Esophagus (tissue), 2 donors: Measurements from ENCODE around the gene SPATA18. TPM values are rescaled to one million over a fixed set of nuclear protein-coding genes. Genes with fewer than 3 reads are reported as not detected.

Source experiments
- H3K27ac ChIP-seq, 2 donors: one replicate each; pipeline ENCODE4 v1.5.1; 2013; ENCODE audit warnings: low read depth in 2 of 2, mild to moderate bottlenecking in 2 of 2, inconsistent platforms in 1 of 2, low read length in 1 of 2, moderate library complexity in 1 of 2
- H3K27me3 ChIP-seq, 2 donors: one replicate each; pipeline ENCODE4 v1.6.1; 2013; ENCODE audit warnings: low read length in 2 of 2, control low read depth in 1 of 2, mild to moderate bottlenecking in 1 of 2; ENCODE audit not compliant: insufficient read depth in 2 of 2, control insufficient read depth in 1 of 2
- H3K36me3 ChIP-seq, 2 donors: one replicate each; pipeline ENCODE4 v1.6.1; 2013; ENCODE audit warnings: low read length in 1 of 2; ENCODE audit not compliant: control insufficient read depth in 2 of 2, insufficient read depth in 2 of 2
- H3K4me1 ChIP-seq, 2 donors: one replicate each; pipeline ENCODE4 v1.6.1; 2013; ENCODE audit warnings: low read length in 1 of 2; ENCODE audit not compliant: control insufficient read depth in 2 of 2, insufficient read depth in 2 of 2
- H3K4me3 ChIP-seq, 2 donors: one replicate each; pipeline ENCODE4 v1.5.1; 2013; ENCODE audit warnings: low read length in 2 of 2, mild to moderate bottlenecking in 2 of 2, low read depth in 1 of 2, moderate library complexity in 1 of 2
- H3K9me3 ChIP-seq, 2 donors: one replicate each; pipeline ENCODE4 v1.6.1; 2013; ENCODE audit warnings: mild to moderate bottlenecking in 2 of 2, low read depth in 1 of 2, low read length in 1 of 2, moderate library complexity in 1 of 2; ENCODE audit not compliant: control insufficient read depth in 2 of 2, insufficient read depth in 1 of 2
- WGBS, 2 donors: extraction: QIAGEN DNeasy Blood & Tissue Kit; methylation state at CpG; one replicate each; pipeline ENCODE4 v1.1.7; 2013; 5-methylcytosine and 5-hydroxymethylcytosine counted together
- polyA plus RNA-seq, 2 donors: library from polyadenylated mRNA; stranded (reverse); fragments of 200-250 nt; gene quantifications; one replicate each; pipeline ENCODE4 v1.2.3, GENCODE V29; 2013
- donor health status: healthy with polysubstance abuse.
- donor health status: Bipolar disorder and iron deficiency.

Gene SPATA18, protein sequence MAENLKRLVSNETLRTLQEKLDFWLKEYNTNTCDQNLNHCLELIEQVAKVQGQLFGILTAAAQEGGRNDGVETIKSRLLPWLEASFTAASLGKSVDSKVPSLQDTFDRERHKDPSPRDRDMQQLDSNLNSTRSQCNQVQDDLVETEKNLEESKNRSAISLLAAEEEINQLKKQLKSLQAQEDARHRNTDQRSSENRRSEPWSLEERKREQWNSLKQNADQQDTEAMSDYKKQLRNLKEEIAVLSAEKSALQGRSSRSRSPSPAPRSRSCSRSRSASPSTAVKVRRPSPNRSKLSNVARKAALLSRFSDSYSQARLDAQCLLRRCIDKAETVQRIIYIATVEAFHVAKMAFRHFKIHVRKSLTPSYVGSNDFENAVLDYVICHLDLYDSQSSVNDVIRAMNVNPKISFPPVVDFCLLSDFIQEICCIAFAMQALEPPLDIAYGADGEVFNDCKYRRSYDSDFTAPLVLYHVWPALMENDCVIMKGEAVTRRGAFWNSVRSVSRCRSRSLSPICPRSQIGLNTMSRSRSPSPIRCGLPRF
- 1 to 10 TPM; 2.5 to 3.2 TPM for polyA plus RNA-seq

DNA sequence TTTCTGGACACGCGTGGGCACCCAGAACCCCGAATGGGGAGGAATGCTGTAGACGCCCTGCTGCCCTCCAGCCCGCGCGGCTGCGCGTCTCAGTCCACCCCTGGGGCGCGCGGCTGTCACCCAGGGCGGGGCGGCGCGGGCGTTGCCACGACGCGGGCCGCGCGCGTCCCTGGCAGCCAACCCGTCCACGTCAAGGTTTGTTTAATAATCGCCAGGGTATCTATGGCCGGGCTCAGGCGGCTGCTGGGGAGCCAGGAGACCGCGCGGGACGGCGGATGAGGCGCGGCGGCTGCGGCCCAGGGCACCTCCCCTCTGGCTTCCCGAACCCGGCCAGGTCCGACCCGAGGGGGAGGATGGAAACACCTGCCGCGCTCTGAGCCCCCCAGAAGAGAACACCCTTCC lies at the start of gene SPATA18:
TSS of gene SPATA18 (plus strand) at position 92 of the 402 bp plus-strand sequence. CDS start 401 bp downstream, outside the sequence.
- Histone ChIP-seq H3K36me3 (no peaks in the 10 kb centered on the region), H3K27me3 (no peaks in the 10 kb centered on the region), H3K4me1 (no peaks in the 10 kb centered on the region), H3K4me3 (peak within 1 kb of the TSS; percentile 66 to 84), H3K9me3 (no peaks in the 10 kb centered on the region), H3K27ac (peak within 1 kb of the TSS; percentile 71 to 78)
- 2 to 3% methylated on average over 31 to 44 of the region's 44 CpGs for WGBS, 2 donors

DNA sequence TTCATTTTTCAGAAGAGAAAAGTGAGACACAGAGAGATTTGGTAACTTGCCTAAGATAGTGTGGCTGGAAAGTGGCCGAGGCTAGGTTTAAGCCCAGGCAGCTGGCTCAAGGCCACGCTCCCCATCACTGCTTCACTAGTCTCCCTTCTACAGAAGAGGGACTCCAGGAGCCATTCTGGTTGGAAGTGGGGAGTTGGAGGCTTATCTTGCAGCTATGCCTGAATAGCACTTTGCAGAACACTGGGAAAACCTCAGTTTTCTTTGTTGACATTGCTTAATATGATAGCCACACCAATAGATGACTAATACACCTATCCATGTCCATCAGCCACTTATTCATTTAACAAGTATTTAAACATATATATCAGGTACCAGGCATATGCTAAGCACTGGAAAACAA lies 49.5 kb upstream of the SPATA18 start:
- Histone ChIP-seq H3K9me3 (no peaks in the 10 kb centered on the region), H3K27me3 (no peaks in the 10 kb centered on the region), H3K36me3 (no peaks in the 10 kb centered on the region), H3K4me3 (no peak overlapping the region), H3K27ac (no peak overlapping the region), H3K4me1 (no peaks in the 10 kb centered on the region)
- WGBS, 2 donors: 75 to 86% methylated on average over 2 of the region's 2 CpGs

DNA sequence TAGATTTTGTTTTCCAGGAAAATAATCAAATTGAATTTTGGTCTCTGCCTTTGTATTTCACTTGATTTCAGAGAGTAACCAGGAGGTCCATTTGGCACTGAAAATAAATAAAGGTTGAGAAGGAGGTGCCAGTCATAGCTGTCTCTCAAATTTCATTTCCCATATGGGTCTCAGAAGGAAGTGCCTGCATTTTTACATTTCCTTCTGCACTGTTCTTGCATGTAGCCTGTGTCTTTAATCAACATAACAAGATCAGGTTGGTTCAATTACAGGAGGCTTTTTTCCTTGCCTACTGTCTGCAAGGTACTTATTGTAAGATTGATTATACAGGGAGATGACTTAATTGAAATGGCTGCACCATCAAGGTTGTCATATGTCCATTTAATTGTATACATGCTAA lies 46.7 kb upstream of the SPATA18 start:
- no peak overlapping the region for H3K27ac ChIP-seq
- H3K9me3 ChIP-seq: no peaks in the 10 kb centered on the region
- no peaks in the 10 kb centered on the region for H3K4me1 ChIP-seq
- H3K27me3 ChIP-seq: no peaks in the 10 kb centered on the region
- H3K36me3 ChIP-seq: no peaks in the 10 kb centered on the region
- no peak overlapping the region for H3K4me3 ChIP-seq

DNA sequence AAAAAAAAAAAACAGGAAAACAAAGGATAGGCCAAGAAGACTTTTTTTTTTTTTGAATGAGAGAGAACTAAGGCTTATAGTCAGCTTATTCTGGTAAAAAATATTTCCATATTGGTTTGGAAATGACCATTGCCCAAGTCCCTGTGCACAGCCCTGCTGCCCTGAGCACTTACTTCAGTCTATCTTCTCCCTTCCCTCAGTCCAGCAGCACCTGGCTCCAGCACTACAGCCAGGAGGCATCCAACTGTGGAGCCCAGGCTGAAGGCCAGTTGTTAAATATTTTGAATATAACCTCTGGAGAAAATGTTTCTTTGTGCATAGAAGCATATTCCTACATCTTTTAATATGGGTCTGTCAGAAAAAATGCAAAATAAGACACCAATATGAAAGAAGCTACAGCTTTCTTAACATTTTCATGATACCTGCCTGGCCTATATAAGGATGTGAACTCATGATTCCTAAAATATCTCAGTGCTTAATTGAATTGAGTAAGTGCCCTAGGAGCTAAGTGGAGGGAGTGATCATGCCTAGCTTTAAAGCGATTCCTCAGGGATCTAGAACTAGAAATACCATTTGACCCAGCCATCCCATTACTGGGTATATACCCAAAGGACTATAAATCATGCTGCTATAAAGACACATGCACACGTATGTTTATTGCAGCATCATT lies 45.4 kb upstream of the SPATA18 start:
- Histone ChIP-seq H3K27ac (no peak overlapping the region), H3K9me3 (no peaks in the 10 kb centered on the region), H3K36me3 (no peaks in the 10 kb centered on the region), H3K27me3 (no peaks in the 10 kb centered on the region), H3K4me1 (no peaks in the 10 kb centered on the region), H3K4me3 (no peak overlapping the region)
- 91 to 95% methylated on average over 1 of the region's 2 CpGs for WGBS, 2 donors

DNA sequence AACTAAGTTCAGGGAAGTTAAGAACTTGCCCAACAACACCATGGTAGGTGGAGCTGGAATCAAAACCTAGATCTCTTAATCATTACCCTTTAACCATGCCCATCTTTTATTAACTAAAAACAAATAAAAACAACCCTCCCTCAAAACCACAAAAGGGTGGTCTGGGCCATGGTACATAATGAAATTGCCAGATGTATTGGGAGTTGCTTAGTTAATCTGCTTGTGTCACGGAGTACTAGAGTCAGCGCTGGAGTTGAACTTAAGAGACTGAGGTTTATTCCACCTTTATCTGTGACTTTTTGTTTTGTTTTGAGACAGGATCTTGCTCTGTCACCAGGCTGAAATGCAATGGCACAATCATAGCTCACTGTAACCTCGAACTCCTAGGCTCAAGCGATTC lies 44.2 kb upstream of the SPATA18 start:
- Histone ChIP-seq H3K27ac (no peak overlapping the region), H3K36me3 (no peaks in the 10 kb centered on the region), H3K9me3 (no peaks in the 10 kb centered on the region), H3K27me3 (no peaks in the 10 kb centered on the region), H3K4me1 (no peaks in the 10 kb centered on the region), H3K4me3 (no peak overlapping the region)
- 95 to 97% methylated on average over 4 of the region's 4 CpGs for WGBS, 2 donors

DNA sequence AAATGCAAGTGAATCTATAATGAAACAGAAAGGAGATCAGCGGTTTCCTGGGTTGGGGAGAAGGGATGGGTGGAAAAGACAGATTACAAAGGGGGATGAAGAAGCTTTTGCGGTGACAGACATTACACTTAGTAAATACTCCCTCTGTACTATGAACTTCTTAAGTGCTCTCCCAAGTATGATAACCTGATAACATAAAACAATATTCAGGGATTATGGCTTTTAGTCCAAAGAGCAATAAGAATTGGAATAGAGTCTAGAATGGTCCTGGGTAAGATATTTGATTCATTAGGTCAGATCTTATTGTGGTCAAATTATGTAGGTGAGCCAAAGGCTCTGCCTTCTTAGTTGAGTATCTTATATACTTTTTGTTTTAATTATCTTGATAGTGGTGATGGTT lies 40.1 kb upstream of the SPATA18 start:
- H3K27ac ChIP-seq: no peak overlapping the region

DNA sequence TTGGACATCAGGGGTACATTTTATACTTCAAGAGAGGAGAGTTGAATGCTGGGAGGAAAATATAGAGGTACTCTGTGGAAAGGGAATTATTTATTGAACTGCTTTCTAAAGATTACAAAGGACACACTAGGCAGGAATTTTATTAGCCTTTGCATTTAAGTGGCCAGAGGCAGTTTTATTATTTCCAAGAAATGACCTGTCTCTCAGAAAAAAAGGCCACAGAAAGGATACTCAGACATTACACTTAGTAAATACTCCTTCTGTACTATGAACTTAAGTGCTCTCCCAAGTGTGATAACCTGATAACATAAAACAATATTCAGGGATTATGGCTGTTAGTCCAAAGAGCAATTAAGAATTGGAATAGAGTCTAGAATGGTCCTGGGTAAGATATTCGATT lies 38.5 kb upstream of the SPATA18 start:
- H3K4me3 ChIP-seq: no peak overlapping the region
- H3K4me1 ChIP-seq: no peaks in the 10 kb centered on the region
- WGBS, 2 donors: 86 to 94% methylated on average over 1 of the region's 1 CpG
- H3K36me3 ChIP-seq: no peaks in the 10 kb centered on the region
- H3K27ac ChIP-seq: no peak overlapping the region
- no peaks in the 10 kb centered on the region for H3K9me3 ChIP-seq
- H3K27me3 ChIP-seq: no peaks in the 10 kb centered on the region

More for the DNA sequence above, 40.1 kb upstream of the SPATA18 start:
- no peaks in the 10 kb centered on the region for H3K27me3 ChIP-seq
- no peaks in the 10 kb centered on the region for H3K4me1 ChIP-seq
- no peak overlapping the region for H3K4me3 ChIP-seq
- WGBS, 2 donors: 86 to 100% methylated on average over 2 of the region's 2 CpGs
- H3K9me3 ChIP-seq: no peaks in the 10 kb centered on the region
- no peaks in the 10 kb centered on the region for H3K36me3 ChIP-seq

DNA sequence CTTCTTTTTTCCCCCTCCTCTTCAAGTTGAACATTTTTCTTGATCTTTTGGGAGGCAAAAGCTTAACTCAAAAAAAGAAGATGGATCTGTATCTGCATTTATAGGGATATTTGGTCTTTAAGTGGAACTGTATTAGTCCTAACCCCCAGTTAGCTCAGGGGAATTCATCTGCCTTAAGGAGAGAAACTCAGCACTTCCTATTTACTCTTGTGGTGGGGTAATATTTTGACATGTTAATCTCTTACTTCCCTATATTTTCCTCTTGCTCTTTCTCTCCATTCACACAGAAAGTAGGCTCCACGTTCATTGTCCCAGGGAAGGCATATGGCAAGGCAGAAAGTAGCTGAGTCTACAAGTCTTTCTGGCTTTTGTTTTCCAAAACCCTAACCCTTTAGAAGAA lies 36.2 kb upstream of the SPATA18 start:
- Histone ChIP-seq H3K9me3 (no peaks in the 10 kb centered on the region), H3K4me1 (no peaks in the 10 kb centered on the region), H3K4me3 (no peak overlapping the region)

DNA sequence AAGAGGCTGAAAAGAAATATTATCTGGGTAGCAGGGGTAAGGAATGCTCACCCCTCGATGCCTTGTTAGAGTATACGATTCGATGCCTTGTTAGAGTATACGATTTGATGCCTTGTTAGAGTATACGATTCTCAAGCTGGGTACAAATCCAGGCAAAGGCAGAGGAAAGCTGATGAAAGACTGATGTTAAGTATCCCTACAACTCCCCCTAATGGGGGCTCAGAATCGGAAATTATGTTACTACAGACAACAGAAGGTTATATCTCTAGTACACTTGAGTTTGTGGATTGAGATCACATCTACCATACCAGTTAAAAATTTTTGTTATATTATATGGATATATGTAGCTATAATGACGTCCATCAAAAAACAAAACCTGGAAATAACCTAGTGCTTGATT lies 35.7 kb upstream of the SPATA18 start:
- H3K36me3 ChIP-seq: no peaks in the 10 kb centered on the region
- 76 to 78% methylated on average over 7 of the region's 7 CpGs for WGBS, 2 donors
- H3K27me3 ChIP-seq: no peaks in the 10 kb centered on the region
- H3K9me3 ChIP-seq: no peaks in the 10 kb centered on the region
- no peaks in the 10 kb centered on the region for H3K4me1 ChIP-seq
- no peak overlapping the region for H3K27ac ChIP-seq
- no peak overlapping the region for H3K4me3 ChIP-seq

More for the DNA sequence above, 36.2 kb upstream of the SPATA18 start:
- no peak overlapping the region for H3K27ac ChIP-seq
- H3K36me3 ChIP-seq: no peaks in the 10 kb centered on the region
- WGBS, 2 donors: 50 to 62% methylated on average over 1 of the region's 1 CpG
- no peaks in the 10 kb centered on the region for H3K27me3 ChIP-seq
